Prostate gland (tissue), 2 donors: ENCODE results near the gene DPP10.

Source experiments
- POLR2AphosphoS5 ChIP-seq: sonication (generic); formaldehyde crosslinking; IDR thresholded peaks from one replicate; pipeline ENCODE4 v1.6.1; 2017; ENCODE audit warnings: antibody characterized with exemption
- TF ChIP-seq, protein P1 (sequence below), 4 experiments: fragments of 200-600 bp in 2 of 4; fragments of 450-650 bp in 2 of 4; sonication (generic) in 2 of 4; IDR thresholded peaks; 1 replicate in 3 of 4; 2 replicates in 1 of 4; pipeline ENCODE4 v1.5.1; 2016 to 2019; ENCODE audit warnings: antibody characterized with exemption in 4 of 4, mild to moderate bottlenecking in 2 of 4, moderate library complexity in 2 of 4

DNA sequence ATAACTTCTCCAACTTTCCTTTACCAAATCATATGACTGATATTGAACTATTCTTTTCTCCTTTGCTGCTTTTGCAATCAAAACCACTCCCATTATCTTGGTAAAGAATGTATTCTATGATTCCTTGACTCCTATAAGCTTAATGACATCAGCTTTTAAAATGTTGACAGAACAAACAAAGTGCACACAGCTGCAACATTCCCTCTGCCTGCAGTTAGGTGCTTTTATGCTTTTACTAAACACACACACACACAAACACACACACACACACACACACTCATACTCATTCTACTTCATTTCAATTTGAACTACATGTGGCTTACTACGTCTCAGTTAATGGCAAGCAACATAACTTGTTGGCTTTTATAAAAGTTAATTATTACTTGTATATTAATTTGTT, 946.6 kb downstream of the DPP10 start:
- no peak for TF ChIP-seq POLR2AphosphoS5
- TF ChIP-seq, protein P1, sequence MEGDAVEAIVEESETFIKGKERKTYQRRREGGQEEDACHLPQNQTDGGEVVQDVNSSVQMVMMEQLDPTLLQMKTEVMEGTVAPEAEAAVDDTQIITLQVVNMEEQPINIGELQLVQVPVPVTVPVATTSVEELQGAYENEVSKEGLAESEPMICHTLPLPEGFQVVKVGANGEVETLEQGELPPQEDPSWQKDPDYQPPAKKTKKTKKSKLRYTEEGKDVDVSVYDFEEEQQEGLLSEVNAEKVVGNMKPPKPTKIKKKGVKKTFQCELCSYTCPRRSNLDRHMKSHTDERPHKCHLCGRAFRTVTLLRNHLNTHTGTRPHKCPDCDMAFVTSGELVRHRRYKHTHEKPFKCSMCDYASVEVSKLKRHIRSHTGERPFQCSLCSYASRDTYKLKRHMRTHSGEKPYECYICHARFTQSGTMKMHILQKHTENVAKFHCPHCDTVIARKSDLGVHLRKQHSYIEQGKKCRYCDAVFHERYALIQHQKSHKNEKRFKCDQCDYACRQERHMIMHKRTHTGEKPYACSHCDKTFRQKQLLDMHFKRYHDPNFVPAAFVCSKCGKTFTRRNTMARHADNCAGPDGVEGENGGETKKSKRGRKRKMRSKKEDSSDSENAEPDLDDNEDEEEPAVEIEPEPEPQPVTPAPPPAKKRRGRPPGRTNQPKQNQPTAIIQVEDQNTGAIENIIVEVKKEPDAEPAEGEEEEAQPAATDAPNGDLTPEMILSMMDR (IDR thresholded peaks at IDR 0.05), result no peak
